ENCODE results near the gene VPS13A.

The VPS13A gene

GRCh38 chr9:77464661-77465060 is 287.3 kb downstream of the VPS13A start:
- no peak overlapping the region for H3K9ac ChIP-seq (ENCODE audit: low read length)
- no peaks in the 10 kb centered on the region for H3K79me2 ChIP-seq (ENCODE audit: insufficient read depth, low read length)
- H3K4me2 ChIP-seq (ENCODE audit: low read length), result no peak overlapping the region
- no peaks in the 10 kb centered on the region for H3K9me2 ChIP-seq (ENCODE audit: low read depth, low read length)
- H4K20me1 ChIP-seq (ENCODE audit: insufficient read depth, low read length), result no peaks in the 10 kb centered on the region
- no peak overlapping the region for H2AFZ ChIP-seq (ENCODE audit: low read length)
- no peaks in the 10 kb centered on the region for H3K27me3 ChIP-seq (ENCODE audit: insufficient read depth, low read length)
- H3K27ac ChIP-seq (ENCODE audit: low read depth, low read length, poor library complexity, severe bottlenecking), result no peak overlapping the region
- H3K4me1 ChIP-seq (ENCODE audit: insufficient read depth, low read length, severe bottlenecking), result no peaks in the 10 kb centered on the region
- no peaks in the 10 kb centered on the region for H3K9me3 ChIP-seq (ENCODE audit: low read length)
- H3K36me3 ChIP-seq (ENCODE audit: insufficient read depth, low read length), result no peaks in the 10 kb centered on the region
- TF ChIP-seq EZH2 (IDR thresholded peaks at IDR 0.05; ENCODE audit: borderline replicate concordance, low read length) (no peak), CTCF (IDR thresholded peaks at IDR 0.05; ENCODE audit: low read length) (no peak)
- no peak overlapping the region for H3K4me3 ChIP-seq (ENCODE audit: low read depth, low read length, poor library complexity, severe bottlenecking)
- H3F3A ChIP-seq (ENCODE audit: insufficient read depth, low read length), result no peaks in the 10 kb centered on the region

- H3K9ac ChIP-seq (ENCODE audit: low read length), result no peak overlapping the region
- no peaks in the 10 kb centered on the region for H4K20me1 ChIP-seq (ENCODE audit: insufficient read depth, low read length)
- H3F3A ChIP-seq (ENCODE audit: insufficient read depth, low read length), result no peaks in the 10 kb centered on the region
- H3K4me1 ChIP-seq (ENCODE audit: insufficient read depth, low read length, severe bottlenecking), result no peaks in the 10 kb centered on the region
- no peak overlapping the region for H3K4me2 ChIP-seq (ENCODE audit: low read length)
- no peak for TF ChIP-seq EZH2 (IDR thresholded peaks at IDR 0.05; ENCODE audit: borderline replicate concordance, low read length)
- no peak for TF ChIP-seq CTCF (IDR thresholded peaks at IDR 0.05; ENCODE audit: low read length)
- no peaks in the 10 kb centered on the region for H3K27me3 ChIP-seq (ENCODE audit: insufficient read depth, low read length)
- no peaks in the 10 kb centered on the region for H3K9me2 ChIP-seq (ENCODE audit: low read depth, low read length)
- H3K9me3 ChIP-seq (ENCODE audit: low read length), result no peaks in the 10 kb centered on the region
- H2AFZ ChIP-seq (ENCODE audit: low read length), result no peak overlapping the region
- H3K36me3 ChIP-seq (ENCODE audit: insufficient read depth, low read length), result no peaks in the 10 kb centered on the region
- no peaks in the 10 kb centered on the region for H3K79me2 ChIP-seq (ENCODE audit: insufficient read depth, low read length)
- no peak overlapping the region for H3K4me3 ChIP-seq (ENCODE audit: low read depth, low read length, poor library complexity, severe bottlenecking)
- H3K27ac ChIP-seq (ENCODE audit: low read depth, low read length, poor library complexity, severe bottlenecking), result no peak overlapping the region
These were observed 292.3 kb downstream of the VPS13A start for GRCh38 chr9:77469515-77470231.

Measured in OCI-LY1 (cell line).